Activated CD4-positive, alpha-beta memory T cell treated with anti-CD3 and anti-CD28 coated beads, Interleukin-2, amount 10 ng/mL, durations not matched to agents 7 days and 5 days (primary cell): ENCODE results near the gene DHX16. TPM values are rescaled to one million over a fixed set of nuclear protein-coding genes. Genes with fewer than 3 reads are reported as not detected.
A peak's percentile ranks its signal among the peaks of the same experiment; 100 is the strongest.

Source experiments
- CTCF ChIA-PET: fragments of 350-600 bp; sonication (Branson Sonifier 250); formaldehyde crosslinking; loops from one replicate; lab custom pipeline; 2021; ENCODE audit warnings: antibody characterized with exemption, inconsistent platforms; lab: Charles Lee
- POLR2A ChIA-PET: fragments of 350-600 bp; sonication (Branson Sonifier 250); formaldehyde crosslinking; loops from one replicate; lab custom pipeline; 2021; ENCODE audit warnings: antibody characterized with exemption; lab: Charles Lee
- DNase-seq: peaks from one replicate; pipeline ENCODE4 v3.0.0-alpha.2; 2020
- H3K27ac Mint-ChIP-seq: one replicate; pipeline ENCODE4 v1.8.0; 2021; ENCODE audit warnings: mild to moderate bottlenecking, mixed read lengths
- H3K27me3 Mint-ChIP-seq: one replicate; pipeline ENCODE4 v1.8.0; 2021; ENCODE audit warnings: mixed read lengths
- H3K36me3 Mint-ChIP-seq: one replicate; pipeline ENCODE4 v1.8.0; 2021; ENCODE audit warnings: low read depth, mixed read lengths
- H3K4me1 Mint-ChIP-seq: one replicate; pipeline ENCODE4 v1.8.0; 2021; ENCODE audit warnings: mixed read lengths
- H3K4me3 Mint-ChIP-seq: one replicate; pipeline ENCODE4 v1.8.0; 2021; ENCODE audit warnings: mild to moderate bottlenecking, mixed read lengths
- H3K9me3 Mint-ChIP-seq: one replicate; pipeline ENCODE4 v1.8.0; 2021; ENCODE audit warnings: mixed read lengths
- total RNA-seq, 2 experiments: library from RNA; stranded (reverse); gene quantifications; one replicate each; pipeline ENCODE4 v1.2.3, GENCODE V29; 2021

The DHX16 gene
- total RNA-seq, 2 experiments from 2014 or later = 35.6 to 37.6 TPM

DNA sequence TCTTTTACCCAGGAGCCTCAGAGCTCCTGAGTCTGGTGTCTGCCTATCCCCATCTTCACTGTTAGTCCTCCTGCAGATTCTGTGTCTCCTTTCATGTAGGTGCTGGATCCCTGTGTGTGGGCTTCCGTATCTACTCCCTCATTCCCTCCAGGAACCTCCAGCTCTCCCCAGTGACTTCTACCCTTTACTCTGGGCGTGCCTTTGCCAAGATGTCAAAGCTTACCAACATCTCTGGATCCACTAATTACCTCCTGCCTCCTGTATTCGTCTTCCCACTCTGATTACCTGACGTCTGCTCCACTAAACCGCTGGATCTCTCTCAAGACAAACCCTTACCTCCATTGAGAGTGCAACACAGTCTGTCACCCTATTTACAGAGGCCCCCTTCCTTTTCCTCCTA lies 28.0 kb downstream of the DHX16 start:
- H3K27ac Mint-ChIP-seq = no peak overlapping the region
- POLR2A ChIA-PET = interaction anchor here (0.6 to 3.1 kb wide), 3 partner anchors 27 to 103 kb away, joined by 3 to 18 read pairs (median 3); partner anchors contain the start of gene MRPS18B

DNA sequence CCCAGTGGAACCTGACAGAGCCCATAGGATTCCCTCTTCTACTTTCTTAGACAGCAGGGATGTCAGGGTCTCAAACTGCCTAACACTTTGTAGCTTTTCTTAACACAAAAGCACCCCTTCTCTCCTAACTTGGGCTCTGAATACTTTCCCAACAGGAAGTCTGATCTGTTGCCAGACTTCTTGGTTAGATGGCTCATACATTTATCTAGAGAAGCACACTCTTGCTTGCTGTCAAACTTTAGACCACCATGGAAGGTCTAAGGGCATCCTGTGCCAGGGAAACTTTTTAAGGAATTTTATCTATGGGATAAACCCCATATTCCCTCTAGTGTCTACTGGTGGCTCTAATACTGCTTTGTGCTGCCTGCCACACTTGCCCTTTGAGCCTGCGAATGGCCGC lies 29.1 kb downstream of the DHX16 start:
- no peaks in the 10 kb centered on the region for H3K27me3 Mint-ChIP-seq
- H3K4me1 Mint-ChIP-seq = peaks cover 35% of the 10 kb centered on the region
- no peaks in the 10 kb centered on the region for H3K9me3 Mint-ChIP-seq
- no peak for DNase-seq
- H3K36me3 Mint-ChIP-seq = peaks cover 10% of the 10 kb centered on the region
- ChIA-PET POLR2A (interaction anchor here (0.6 kb wide), 1 partner anchor 11 kb away, joined by 3 read pairs; no protein-coding TSS in a partner anchor), CTCF (no interaction called here)
- H3K27ac Mint-ChIP-seq = no peak overlapping the region
- H3K4me3 Mint-ChIP-seq = no peak overlapping the region

More for the DNA sequence above, 28.0 kb downstream of the DHX16 start:
- Mint-ChIP-seq H3K4me1 (peaks cover 41% of the 10 kb centered on the region), H3K36me3 (peaks cover 10% of the 10 kb centered on the region), H3K4me3 (no peak overlapping the region), H3K27me3 (no peaks in the 10 kb centered on the region), H3K9me3 (no peaks in the 10 kb centered on the region)
- CTCF ChIA-PET = interaction anchor here (0.7 kb wide), 1 partner anchor 65 kb away, joined by 3 read pairs; no protein-coding TSS in a partner anchor
- no peak for DNase-seq

DNA sequence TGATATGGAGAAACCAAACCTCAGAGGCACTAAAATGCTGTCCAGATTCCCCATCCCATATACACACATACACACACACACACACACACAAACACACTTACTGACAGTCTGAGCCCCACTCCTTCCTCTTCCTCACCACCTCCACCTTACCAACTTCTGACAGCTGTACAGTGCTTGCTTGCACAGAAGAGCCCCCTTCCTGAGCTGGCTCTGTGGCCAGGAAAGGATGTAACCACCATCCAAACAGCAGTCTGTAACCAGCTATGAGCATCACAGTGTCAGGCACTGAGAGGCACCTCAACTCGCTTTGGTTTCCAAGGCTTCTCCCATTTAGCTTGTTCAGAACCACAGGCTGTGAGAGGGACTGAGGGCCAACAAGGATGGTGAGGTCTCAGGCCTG lies 31.8 kb downstream of the DHX16 start:
- Mint-ChIP-seq H3K27me3 (no peaks in the 10 kb centered on the region), H3K36me3 (peaks cover 10% of the 10 kb centered on the region), H3K4me1 (peaks cover 21% of the 10 kb centered on the region), H3K9me3 (no peaks in the 10 kb centered on the region), H3K4me3 (no peak overlapping the region), H3K27ac (peak overlapping the region; percentile 17)
- CTCF ChIA-PET = interaction anchor here (0.8 to 2.0 kb wide), 11 partner anchors 23 to 439 kb away, joined by 3 to 8 read pairs (median 4); partner anchors contain the start of genes DHX16 and MRPS18B
- no peak for DNase-seq
- POLR2A ChIA-PET = interaction anchor here (1.2 to 1.8 kb wide), 3 partner anchors 11 to 25 kb away, joined by 4 to 6 read pairs (median 5); partner anchors contain the start of genes MRPS18B and PPP1R10

DNA sequence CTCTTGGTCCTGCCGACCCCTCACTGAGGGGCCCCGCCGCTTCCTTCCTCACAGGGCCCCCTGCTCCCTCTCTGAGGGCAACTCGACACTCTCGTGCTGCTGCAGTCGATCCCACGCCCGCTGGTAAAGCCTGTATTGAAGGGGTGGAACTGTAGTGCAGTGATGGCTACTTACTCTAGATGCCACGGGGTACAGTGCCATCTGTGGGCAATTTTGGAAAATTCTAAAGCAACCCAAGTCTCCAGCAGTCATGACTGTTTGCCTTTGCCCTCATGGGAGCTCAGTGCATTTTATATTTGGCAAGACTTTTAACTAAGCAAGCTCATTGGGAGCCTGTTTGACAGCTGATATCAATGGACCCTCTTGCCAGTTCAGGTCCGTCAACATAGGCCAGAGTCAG lies 32.3 kb downstream of the DHX16 start:
- POLR2A ChIA-PET = interaction anchor here (1.2 to 1.8 kb wide), 3 partner anchors 11 to 24 kb away, joined by 4 to 6 read pairs (median 5); partner anchors contain the start of genes MRPS18B and PPP1R10
- Mint-ChIP-seq H3K4me1 (peaks cover 16% of the 10 kb centered on the region), H3K27ac (no peak overlapping the region), H3K4me3 (no peak overlapping the region), H3K27me3 (no peaks in the 10 kb centered on the region), H3K36me3 (peaks cover 10% of the 10 kb centered on the region), H3K9me3 (no peaks in the 10 kb centered on the region)
- no peak for DNase-seq
- CTCF ChIA-PET = interaction anchor here (1.1 to 2.0 kb wide), 10 partner anchors 23 to 439 kb away, joined by 3 to 8 read pairs (median 4); partner anchors contain the start of genes DHX16 and MRPS18B

DNA sequence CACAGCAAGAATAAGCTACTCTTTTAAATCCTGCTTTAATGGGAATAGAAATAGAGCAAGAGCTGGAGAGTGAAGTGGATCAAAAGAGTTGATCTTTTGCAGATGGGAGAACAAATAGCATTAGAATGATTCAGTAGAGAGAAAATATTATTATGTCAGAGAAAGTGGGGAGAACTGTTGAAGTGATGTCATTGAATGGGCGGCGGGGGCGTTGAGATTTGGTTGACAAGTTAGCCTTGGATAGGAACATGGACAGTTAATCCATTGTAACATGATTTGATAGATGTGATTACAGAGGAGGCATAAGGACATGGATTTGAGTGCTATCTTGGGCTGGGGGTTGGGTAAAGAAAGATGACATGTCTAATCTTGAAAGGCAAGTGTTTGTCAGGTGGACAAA lies 37.0 kb downstream of the DHX16 start:
- peaks cover 23% of the 10 kb centered on the region for H3K36me3 Mint-ChIP-seq
- peaks cover 7% of the 10 kb centered on the region for H3K4me1 Mint-ChIP-seq
- no peak for DNase-seq
- no peaks in the 10 kb centered on the region for H3K9me3 Mint-ChIP-seq
- H3K4me3 Mint-ChIP-seq = no peak overlapping the region
- H3K27ac Mint-ChIP-seq = no peak overlapping the region
- no peaks in the 10 kb centered on the region for H3K27me3 Mint-ChIP-seq
- ChIA-PET CTCF (no interaction called here), POLR2A (no interaction called here)

DNA sequence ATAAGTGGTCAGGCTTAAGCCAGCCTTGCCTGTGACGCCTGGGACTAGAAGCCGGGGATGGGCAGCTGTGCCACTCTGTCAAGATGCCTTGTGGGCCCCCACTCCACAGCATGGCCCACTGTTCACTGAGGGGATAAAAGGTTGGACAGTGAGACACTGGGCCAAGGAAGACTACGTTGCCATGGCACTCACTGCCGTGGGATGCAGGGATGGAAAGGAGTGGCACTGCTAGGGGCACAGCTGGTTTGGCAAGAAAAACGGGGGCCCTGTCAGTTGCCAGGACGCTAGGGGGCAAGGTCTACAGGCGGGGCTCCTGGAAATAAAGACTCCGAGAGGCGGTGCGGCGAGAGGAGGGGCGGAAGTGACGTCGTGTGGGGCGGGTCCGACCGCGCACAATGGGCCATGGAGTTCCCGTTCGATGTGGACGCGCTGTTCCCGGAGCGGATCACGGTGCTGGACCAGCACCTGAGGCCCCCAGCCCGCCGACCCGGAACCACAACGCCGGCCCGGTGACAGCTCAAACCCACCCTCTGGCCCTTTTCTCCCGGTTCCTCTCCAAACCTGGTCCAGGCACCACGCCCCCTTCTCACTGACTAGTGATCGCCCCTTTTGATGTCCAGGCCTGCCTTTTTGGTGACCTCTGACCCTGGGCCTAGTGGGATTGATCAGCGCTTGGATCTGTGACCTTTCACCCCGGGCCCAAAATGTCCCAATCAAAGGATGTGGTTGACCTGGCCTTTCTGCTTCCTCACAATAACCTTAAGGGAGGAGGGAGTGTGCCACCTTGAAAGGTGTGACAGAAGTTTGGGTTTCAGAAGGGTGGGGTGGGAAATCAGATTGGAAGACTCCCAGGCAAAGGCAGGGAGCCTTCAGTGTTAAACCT lies 46.1 kb downstream of the DHX16 start, which contains the start of gene ATAT1:
Gene ATAT1 (plus strand): TSS at position 391 of the 883 bp plus-strand sequence.
- Mint-ChIP-seq H3K27ac (peak within 1 kb of the TSS; percentile 96), H3K4me3 (peak within 1 kb of the TSS; percentile 92), H3K9me3 (no peaks in the 10 kb centered on the region), H3K4me1 (peaks cover 27% of the 10 kb centered on the region), H3K27me3 (no peaks in the 10 kb centered on the region), H3K36me3 (peaks cover 48% of the 10 kb centered on the region)
- ChIA-PET CTCF (interaction anchor here (1.0 to 2.9 kb wide), 4 partner anchors 9 to 109 kb away, joined by 3 to 14 read pairs (median 4); partner anchors contain the start of gene MRPS18B), POLR2A (interaction anchor here (0.7 to 3.2 kb wide), 8 partner anchors 9 to 117 kb away, joined by 3 to 22 read pairs (median 4); partner anchors contain the start of genes MRPS18B and PPP1R10)
- DNase-seq = peak; percentile 88

DNA sequence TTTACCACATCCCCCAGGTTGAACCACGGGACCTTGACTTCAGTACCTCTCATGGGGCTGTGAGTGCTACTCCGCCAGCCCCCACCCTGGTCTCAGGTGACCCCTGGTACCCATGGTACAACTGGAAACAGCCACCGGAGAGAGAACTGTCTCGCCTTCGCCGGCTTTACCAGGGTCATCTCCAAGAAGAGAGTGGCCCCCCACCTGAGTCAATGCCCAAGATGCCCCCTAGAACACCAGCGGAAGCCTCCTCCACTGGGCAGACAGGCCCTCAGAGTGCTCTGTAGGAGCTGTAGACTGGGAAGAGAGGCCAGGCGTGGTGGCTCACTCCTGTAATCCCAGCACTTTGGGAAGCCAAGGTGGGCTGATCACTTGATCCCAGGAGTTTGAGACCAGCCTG lies 47.3 kb downstream of the DHX16 start:
- Mint-ChIP-seq H3K36me3 (peaks cover 49% of the 10 kb centered on the region), H3K27me3 (no peaks in the 10 kb centered on the region), H3K27ac (peak overlapping the region; percentile 96), H3K4me3 (no peak overlapping the region), H3K4me1 (peaks cover 29% of the 10 kb centered on the region), H3K9me3 (no peaks in the 10 kb centered on the region)
- DNase-seq = no peak
- CTCF ChIA-PET = interaction anchor here (0.9 to 2.9 kb wide), 4 partner anchors 7 to 111 kb away, joined by 3 to 14 read pairs (median 4); partner anchors contain the start of gene MRPS18B
- POLR2A ChIA-PET = interaction anchor here (0.9 to 3.2 kb wide), 7 partner anchors 8 to 101 kb away, joined by 3 to 22 read pairs (median 5); partner anchors contain the start of genes MRPS18B and PPP1R10

DNA sequence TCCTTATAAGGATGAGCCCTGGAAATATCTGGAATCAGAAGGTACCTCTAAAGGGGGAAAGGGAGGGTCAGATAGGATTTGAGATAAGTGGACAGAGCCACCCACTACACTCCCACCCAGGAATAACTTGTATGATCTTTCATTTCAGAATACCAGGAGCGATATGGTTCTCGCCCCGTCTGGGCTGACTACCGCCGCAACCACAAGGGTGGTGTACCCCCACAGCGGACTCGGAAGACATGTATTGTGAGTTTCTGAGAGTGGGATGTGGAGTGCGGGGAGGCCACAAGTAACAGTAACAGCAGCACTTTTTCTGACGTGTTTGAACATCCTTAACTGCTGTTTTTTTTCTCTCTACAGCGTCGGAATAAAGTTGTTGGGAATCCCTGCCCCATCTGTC lies 53.2 kb downstream of the DHX16 start:
- Mint-ChIP-seq H3K36me3 (peaks cover 63% of the 10 kb centered on the region), H3K27ac (peak overlapping the region; percentile 96), H3K27me3 (no peaks in the 10 kb centered on the region), H3K9me3 (no peaks in the 10 kb centered on the region), H3K4me3 (peak overlapping the region; percentile 91), H3K4me1 (peaks cover 21% of the 10 kb centered on the region)
- no peak for DNase-seq
- POLR2A ChIA-PET = interaction anchor here (2.2 to 3.0 kb wide), 6 partner anchors 27 to 118 kb away, joined by 9 to 53 read pairs (median 20); partner anchors contain the start of genes C6orf136, DHX16 and TUBB
- CTCF ChIA-PET = interaction anchor here (2.5 kb wide), 1 partner anchor 111 kb away, joined by 23 read pairs; no protein-coding TSS in a partner anchor

DNA sequence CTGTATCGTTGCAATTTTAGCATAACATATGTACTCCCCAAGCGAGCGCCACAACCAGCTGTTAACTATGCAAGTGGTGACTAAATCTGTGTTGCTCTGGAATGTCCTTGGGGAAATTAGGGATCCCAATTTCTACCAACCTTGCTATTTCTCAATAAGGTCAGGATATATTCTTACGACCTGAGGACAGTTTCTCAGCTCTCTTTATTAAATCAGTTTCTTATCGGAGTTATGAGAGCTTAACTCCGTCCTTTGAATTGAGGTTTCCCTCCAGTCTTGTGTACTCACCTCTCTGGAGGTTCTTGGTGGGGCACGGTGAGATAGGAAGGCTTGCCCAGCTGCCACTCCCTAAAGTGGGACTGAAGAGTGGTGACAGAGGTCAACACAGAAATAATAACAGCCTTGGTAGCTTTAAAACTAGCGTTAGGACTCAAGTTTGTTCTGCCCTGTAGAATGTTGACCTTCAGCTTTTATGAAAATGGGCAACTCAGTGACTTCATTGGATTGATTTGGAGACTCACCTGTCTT lies 54.5 kb downstream of the DHX16 start:
- Mint-ChIP-seq H3K4me3 (peak overlapping the region; percentile 91), H3K27me3 (no peaks in the 10 kb centered on the region), H3K4me1 (peaks cover 33% of the 10 kb centered on the region), H3K27ac (peak overlapping the region; percentile 96), H3K36me3 (peaks cover 71% of the 10 kb centered on the region), H3K9me3 (no peaks in the 10 kb centered on the region)
- POLR2A ChIA-PET = interaction anchor here (0.7 to 3.0 kb wide), 41 partner anchors 8 to 655 kb away, joined by 3 to 53 read pairs (median 6); partner anchors contain the start of genes ABCF1, ATAT1, C6orf136 and DHX16
- no peak for DNase-seq
- CTCF ChIA-PET = interaction anchor here (0.7 to 2.5 kb wide), 15 partner anchors 8 to 296 kb away, joined by 3 to 23 read pairs (median 5); partner anchors contain the start of genes ATAT1, DHX16, GNL1 and MDC1

DNA sequence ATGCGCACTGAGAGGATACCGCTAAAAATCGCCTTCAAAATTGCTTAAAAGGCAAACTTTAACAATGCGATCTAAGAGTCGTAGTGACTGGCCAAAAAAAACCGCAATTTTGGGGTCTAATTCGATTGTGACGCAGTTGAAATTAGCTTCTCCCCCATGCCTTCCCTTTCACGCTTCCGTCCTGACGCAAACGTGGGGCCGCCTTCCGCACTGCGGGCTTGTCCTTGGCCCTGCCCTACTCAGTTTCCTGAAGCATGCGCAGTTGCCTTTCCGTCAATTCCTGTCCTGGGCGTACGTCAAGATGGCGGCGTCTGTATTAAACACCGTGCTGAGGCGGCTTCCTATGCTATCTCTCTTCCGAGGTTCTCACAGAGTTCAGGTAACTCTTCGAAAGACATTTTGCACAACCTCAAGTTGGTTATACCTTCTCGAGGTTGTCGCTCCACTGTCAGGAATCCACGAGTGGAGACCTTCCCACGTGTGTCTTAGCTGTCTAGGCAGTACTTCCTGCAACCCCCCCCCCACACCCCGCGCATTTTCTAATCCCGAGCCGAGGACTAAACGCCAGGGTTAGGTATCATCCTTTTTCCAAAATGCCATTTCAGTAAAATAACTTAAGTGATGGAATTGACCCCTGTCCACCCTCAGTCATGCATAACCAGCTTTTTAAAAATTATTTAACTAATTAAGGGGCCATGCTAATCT lies 55.1 kb downstream of the DHX16 start, which contains the start of gene MRPS18B:
Gene MRPS18B (plus strand): TSS at position 276 of the 705 bp plus-strand sequence. CDS start 26 bp downstream, at position 302.
- Mint-ChIP-seq H3K27ac (peak within 1 kb of the TSS; percentile 96), H3K27me3 (no peaks in the 10 kb centered on the region), H3K4me1 (peaks cover 40% of the 10 kb centered on the region), H3K4me3 (peak within 1 kb of the TSS; percentile 91), H3K9me3 (no peaks in the 10 kb centered on the region), H3K36me3 (peaks cover 74% of the 10 kb centered on the region)
- ChIA-PET CTCF (interaction anchor here (0.6 to 2.5 kb wide), 18 partner anchors 8 to 296 kb away, joined by 3 to 23 read pairs (median 4); partner anchors contain the start of genes ATAT1, DHX16, GNL1 and MDC1), POLR2A (interaction anchor here (0.6 to 3.0 kb wide), 45 partner anchors 8 to 655 kb away, joined by 3 to 53 read pairs (median 5); partner anchors contain the start of genes ABCF1, ATAT1, C6orf136 and DHX16)
- peak; percentile 98 for DNase-seq
